Left lung (tissue), 10 donors: ENCODE data around the gene LRP1-AS. TPM values are rescaled to one million over a fixed set of nuclear protein-coding genes. Genes with fewer than 3 reads are reported as not detected.

Experiments
- ATAC-seq: fragments of 200-7000 bp; cut with Tn5 transposase; one replicate; pipeline ENCODE4 v1.9.1; 2020; ENCODE audit warnings: moderate library complexity
- DNase-seq, 4 donors: peaks; one replicate each; pipeline ENCODE4 v3.0.0-alpha.2; 2013 to 2020
- H3K27ac ChIP-seq, 2 donors: fragments of 200-600 bp; sonication (generic) in 1 of 2; one replicate each; pipeline versions ENCODE4 v1.5.0 to v1.8.0; 2020 to 2021
- H3K27me3 ChIP-seq, 2 donors: fragments of 200-600 bp; sonication (generic) in 1 of 2; one replicate each; pipeline versions ENCODE4 v1.5.0 to v1.8.0; 2020 to 2021
- H3K36me3 ChIP-seq, 2 donors: fragments of 200-600 bp; sonication (generic) in 1 of 2; one replicate each; pipeline versions ENCODE4 v1.5.0 to v1.8.0; 2020 to 2021
- H3K4me1 ChIP-seq, 2 donors: fragments of 200-600 bp; one replicate each; pipeline ENCODE4 v1.8.0; 2021
- H3K4me3 ChIP-seq, 2 donors: fragments of 200-600 bp; sonication (generic) in 1 of 2; one replicate each; pipeline versions ENCODE4 v1.5.0 to v1.8.0; 2020 to 2021; ENCODE audit warnings: mild to moderate bottlenecking in 1 of 2
- H3K9me3 ChIP-seq, 2 donors: fragments of 200-600 bp; sonication (generic) in 1 of 2; one replicate each; pipeline versions ENCODE4 v1.5.0 to v1.8.0; 2020 to 2021
- CTCF ChIP-seq, 2 donors: fragments of 200-600 bp; sonication (generic) in 1 of 2; IDR thresholded peaks; one replicate each; pipeline versions ENCODE4 v1.5.0 to v1.8.0; 2021; ENCODE audit warnings: antibody characterized with exemption in 2 of 2
- intact Hi-C, 2 donors: fragments of 100-400 bp; cut with DNase I; formaldehyde crosslinking; loops; one replicate each; pipeline versions ENCODE4 v1.11.2 to v1.14.2; 2022
- polyA plus RNA-seq, 6 donors: library from polyadenylated mRNA; unstranded; fragments of 120-200 nt; gene quantifications; one replicate each; pipeline ENCODE4 v1.2.1, GENCODE V29; 2013; ENCODE audit not compliant: insufficient read length in 6 of 6
- total RNA-seq, 2 donors: library from RNA; stranded (reverse); fragmentation: NEBNext Ultra II Directional; extraction: Animal tissue kit (Norgen Biotek cat#: 25700); gene quantifications; one replicate each; pipeline ENCODE4 v1.2.1, GENCODE V29; 2021
- donor health status: DM: no; HTN: yes; CAD: no.
- donor health status: DM: no; HTN: no; CAD: no.

Gene LRP1-AS
- total and polyA plus RNA-seq, 8 donors = 0.24 to 1.0 (median 0.69) TPM; not detected in 3

GRCh38 chr12:57195186-57195585 is 47.8 kb upstream of the LRP1-AS start:
- no peak for ATAC-seq
- no peak overlapping the region for H3K4me3 ChIP-seq
- no peak for TF ChIP-seq CTCF (IDR thresholded peaks at IDR 0.05)
- H3K36me3 ChIP-seq = peaks cover 0 to 96% of the 10 kb centered on the region in 2 donors
- peaks cover 0 to 3% of the 10 kb centered on the region in 2 donors for H3K4me1 ChIP-seq
- DNase-seq = no peak
- intact Hi-C loops = no loop called here
- no peaks in the 10 kb centered on the region for H3K9me3 ChIP-seq
- no peaks in the 10 kb centered on the region for H3K27me3 ChIP-seq
- H3K27ac ChIP-seq = no peak overlapping the region

GRCh38 chr12:57194253-57194652 is 46.8 kb upstream of the LRP1-AS start:
- no peak for TF ChIP-seq CTCF (IDR thresholded peaks at IDR 0.05)
- Histone ChIP-seq H3K4me1 (peaks cover 0 to 9% of the 10 kb centered on the region in 2 donors), H3K36me3 (peaks cover 0 to 96% of the 10 kb centered on the region in 2 donors), H3K27me3 (no peaks in the 10 kb centered on the region), H3K27ac (no peak overlapping the region), H3K4me3 (no peak overlapping the region), H3K9me3 (no peaks in the 10 kb centered on the region)
- intact Hi-C loops = no loop called here
- DNase-seq (no peak), ATAC-seq (no peak)

- Histone ChIP-seq H3K9me3 (no peaks in the 10 kb centered on the region), H3K4me1 (peaks cover 0 to 9% of the 10 kb centered on the region in 2 donors), H3K27me3 (no peaks in the 10 kb centered on the region), H3K27ac (no peak overlapping the region), H3K4me3 (no peak overlapping the region), H3K36me3 (peaks cover 0 to 96% of the 10 kb centered on the region in 2 donors)
- no peak for DNase-seq
- intact Hi-C loops = no loop called here
- no peak for ATAC-seq
- no peak for TF ChIP-seq CTCF (IDR thresholded peaks at IDR 0.05)
Observed at GRCh38 chr12:57193706-57194245, 46.4 kb upstream of the LRP1-AS start.

GRCh38 chr12:57192920-57193319 is 45.5 kb upstream of the LRP1-AS start:
- no peak for DNase-seq
- Histone ChIP-seq H3K27ac (no peak overlapping the region), H3K4me3 (no peak overlapping the region), H3K36me3 (peaks cover 0 to 96% of the 10 kb centered on the region in 2 donors), H3K27me3 (no peaks in the 10 kb centered on the region), H3K4me1 (peaks cover 0 to 9% of the 10 kb centered on the region in 2 donors), H3K9me3 (no peaks in the 10 kb centered on the region)
- intact Hi-C loops = no loop called here
- no peak for ATAC-seq
- TF ChIP-seq CTCF (IDR thresholded peaks at IDR 0.05) = no peak

GRCh38 chr12:57191410-57191809 is 44.0 kb upstream of the LRP1-AS start:
- H3K4me1 ChIP-seq = peaks cover 0 to 9% of the 10 kb centered on the region in 2 donors
- H3K27ac ChIP-seq = no peak overlapping the region
- TF ChIP-seq CTCF (IDR thresholded peaks at IDR 0.05) = no peak
- no peaks in the 10 kb centered on the region for H3K9me3 ChIP-seq
- DNase-seq (no peak), ATAC-seq (no peak)
- peaks cover 0 to 96% of the 10 kb centered on the region in 2 donors for H3K36me3 ChIP-seq
- H3K27me3 ChIP-seq = no peaks in the 10 kb centered on the region
- intact Hi-C loops = no loop called here
- no peak overlapping the region for H3K4me3 ChIP-seq
